SK-N-SH treated with all-trans-retinoic acid at 6 μM for 48 hours (cell line): ENCODE results near the gene CACNA2D3.

ENCODE experiments used
- ATAC-seq: fragments of 200-7000 bp; cut with Tn5 transposase; 3 replicates; pipeline ENCODE4 v1.9.1; 2020; ENCODE audit warnings: mild to moderate bottlenecking, moderate library complexity
- ARNTL ChIP-seq: fragments of 450-650 bp; formaldehyde crosslinking; IDR thresholded peaks from 2 replicates; pipeline ENCODE4 v1.5.0; 2020; ENCODE audit warnings: low read depth, mild to moderate bottlenecking, moderate library complexity, borderline replicate concordance
- BACH2 ChIP-seq: fragments of 250-450 bp; sonication (Bioruptor Pico); IDR thresholded peaks from 2 replicates; pipeline ENCODE4 v1.9.0; 2021; ENCODE audit warnings: mild to moderate bottlenecking, borderline replicate concordance
- CSDC2 ChIP-seq: fragments of 250-450 bp; sonication (Bioruptor Pico); IDR thresholded peaks from 2 replicates; pipeline ENCODE4 v1.5.0; 2020; ENCODE audit warnings: mild to moderate bottlenecking, moderate library complexity
- ESRRG ChIP-seq: fragments of 250-450 bp; sonication (Bioruptor Pico); IDR thresholded peaks from 2 replicates; pipeline ENCODE4 v1.6.1; 2021; ENCODE audit warnings: mild to moderate bottlenecking
- GLIS3 ChIP-seq: fragments of 250-450 bp; sonication (Bioruptor Pico); IDR thresholded peaks from 2 replicates; pipeline ENCODE4 v1.5.0; 2020; ENCODE audit warnings: mild to moderate bottlenecking, moderate library complexity
- ISL1 ChIP-seq: fragments of 250-450 bp; sonication (Bioruptor Pico); IDR thresholded peaks from 2 replicates; pipeline ENCODE4 v2.1.2; 2022; ENCODE audit warnings: mild to moderate bottlenecking, moderate library complexity
- RARB ChIP-seq: fragments of 250-450 bp; sonication (Bioruptor Pico); IDR thresholded peaks from 2 replicates; pipeline ENCODE4 v1.8.0; 2021; ENCODE audit warnings: mild to moderate bottlenecking, moderate library complexity
- SNAI2 ChIP-seq: fragments of 250-450 bp; sonication (Bioruptor Pico); IDR thresholded peaks from 2 replicates; pipeline ENCODE4 v1.5.0; 2020; ENCODE audit warnings: mild to moderate bottlenecking, moderate library complexity
- TCF4 ChIP-seq: fragments of 250-450 bp; sonication (Bioruptor Pico); IDR thresholded peaks from 2 replicates; pipeline ENCODE4 v1.8.0; 2021; ENCODE audit warnings: mild to moderate bottlenecking, moderate library complexity, borderline replicate concordance
- TOX ChIP-seq: fragments of 250-450 bp; sonication (Bioruptor Pico); IDR thresholded peaks from 2 replicates; pipeline ENCODE4 v1.8.0; 2021; ENCODE audit warnings: mild to moderate bottlenecking, moderate library complexity, borderline replicate concordance
- ZC3H10 ChIP-seq: fragments of 250-450 bp; sonication (Bioruptor Pico); IDR thresholded peaks from 2 replicates; pipeline ENCODE4 v1.5.1; 2021; ENCODE audit warnings: mild to moderate bottlenecking, moderate library complexity
- ZFP3 ChIP-seq: fragments of 250-450 bp; sonication (Bioruptor Pico); IDR thresholded peaks from 2 replicates; pipeline ENCODE4 v1.5.0; 2020; ENCODE audit warnings: mild to moderate bottlenecking, moderate library complexity
- ZFP30 ChIP-seq: fragments of 450-650 bp; formaldehyde crosslinking; IDR thresholded peaks from 2 replicates; pipeline ENCODE4 v1.5.0; 2022; ENCODE audit warnings: mild to moderate bottlenecking, moderate library complexity
- ZNF565 ChIP-seq: fragments of 450-650 bp; formaldehyde crosslinking; conservative IDR thresholded peaks from 2 replicates; pipeline ENCODE4 v1.5.0; 2020; ENCODE audit warnings: low read depth, mild to moderate bottlenecking, moderate library complexity
- ZNF70 ChIP-seq: fragments of 450-650 bp; formaldehyde crosslinking; IDR thresholded peaks from 2 replicates; pipeline ENCODE4 v1.5.0; 2020; ENCODE audit warnings: mild to moderate bottlenecking, moderate library complexity
- ZNF8 ChIP-seq: fragments of 450-650 bp; formaldehyde crosslinking; IDR thresholded peaks from 2 replicates; pipeline ENCODE4 v1.5.0; 2020; ENCODE audit warnings: mild to moderate bottlenecking, moderate library complexity
- TF ChIP-seq, protein P1 (sequence below): fragments of 250-450 bp; sonication (Bioruptor Pico); IDR thresholded peaks from 2 replicates; pipeline ENCODE4 v1.8.0; 2021; ENCODE audit warnings: low read depth, mild to moderate bottlenecking, moderate library complexity, borderline replicate concordance
- TF ChIP-seq, protein P2 (sequence below): fragments of 250-450 bp; sonication (Bioruptor Pico); IDR thresholded peaks from 2 replicates; pipeline ENCODE4 v1.5.0; 2020; ENCODE audit warnings: mild to moderate bottlenecking, moderate library complexity
- TF ChIP-seq, protein P3 (sequence below): fragments of 250-450 bp; sonication (Bioruptor Pico); IDR thresholded peaks from 2 replicates; pipeline ENCODE4 v1.8.0; 2020; ENCODE audit warnings: mild to moderate bottlenecking, moderate library complexity, borderline replicate concordance
- TF ChIP-seq, protein P4 (sequence below): fragments of 250-450 bp; sonication (Bioruptor Pico); IDR thresholded peaks from 2 replicates; pipeline ENCODE4 v1.5.1; 2020; ENCODE audit warnings: low read depth, mild to moderate bottlenecking, moderate library complexity

The CACNA2D3 gene

DNA sequence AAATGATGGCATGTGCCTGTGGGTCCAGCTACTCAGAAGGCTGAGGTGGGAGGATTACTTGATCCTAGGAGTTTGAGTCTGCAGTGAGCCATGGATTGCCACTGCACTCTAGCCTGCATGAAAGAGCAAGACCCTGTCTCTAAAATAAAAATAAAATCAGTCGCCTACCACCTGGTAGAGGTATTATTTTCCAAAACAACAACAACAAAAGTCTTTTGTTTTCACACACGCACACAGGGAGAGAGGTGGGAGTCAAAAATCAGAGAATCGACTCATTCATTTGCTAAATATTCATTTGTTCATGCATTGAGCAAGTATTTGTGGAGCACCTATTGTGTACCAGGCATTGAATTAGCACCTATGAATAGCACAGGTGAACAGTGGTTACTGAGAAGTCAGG lies 587.4 kb downstream of the CACNA2D3 start:
- TF ChIP-seq ZC3H10 (no peak), BACH2 (CRISPR knock-in tag) (no peak), ZNF565 (no peak), ZFP30 (CRISPR knock-in tag) (no peak), ISL1 (no peak), TOX (CRISPR knock-in tag) (no peak)
- TF ChIP-seq, protein P1, sequence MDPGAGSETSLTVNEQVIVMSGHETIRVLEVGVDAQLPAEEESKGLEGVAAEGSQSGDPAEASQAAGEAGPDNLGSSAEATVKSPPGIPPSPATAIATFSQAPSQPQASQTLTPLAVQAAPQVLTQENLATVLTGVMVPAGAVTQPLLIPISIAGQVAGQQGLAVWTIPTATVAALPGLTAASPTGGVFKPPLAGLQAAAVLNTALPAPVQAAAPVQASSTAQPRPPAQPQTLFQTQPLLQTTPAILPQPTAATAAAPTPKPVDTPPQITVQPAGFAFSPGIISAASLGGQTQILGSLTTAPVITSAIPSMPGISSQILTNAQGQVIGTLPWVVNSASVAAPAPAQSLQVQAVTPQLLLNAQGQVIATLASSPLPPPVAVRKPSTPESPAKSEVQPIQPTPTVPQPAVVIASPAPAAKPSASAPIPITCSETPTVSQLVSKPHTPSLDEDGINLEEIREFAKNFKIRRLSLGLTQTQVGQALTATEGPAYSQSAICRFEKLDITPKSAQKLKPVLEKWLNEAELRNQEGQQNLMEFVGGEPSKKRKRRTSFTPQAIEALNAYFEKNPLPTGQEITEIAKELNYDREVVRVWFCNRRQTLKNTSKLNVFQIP, result no peak
- no peak for ATAC-seq

DNA sequence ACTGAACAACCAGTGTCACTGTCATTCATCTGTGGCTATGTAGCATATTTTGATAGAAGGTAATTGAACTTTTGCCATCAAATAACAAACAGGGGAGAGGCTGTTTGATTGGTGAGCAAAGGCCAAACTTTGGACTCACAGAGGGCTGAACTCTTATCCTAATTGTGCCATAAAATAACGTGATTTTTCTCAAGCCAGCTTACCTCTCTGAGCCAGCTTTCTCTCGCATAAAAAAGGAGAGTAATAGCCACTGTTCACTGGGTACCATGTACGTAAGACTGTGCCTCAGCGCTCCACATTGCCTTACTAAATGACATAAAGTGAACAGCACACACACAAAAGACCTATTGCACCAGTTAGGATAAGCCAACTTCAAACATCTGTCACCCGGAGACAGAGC lies 588.6 kb downstream of the CACNA2D3 start:
- ATAC-seq, result no peak
- TF ChIP-seq ZFP30 (CRISPR knock-in tag) (no peak), ESRRG (no peak), ZFP3 (CRISPR knock-in tag) (no peak), SNAI2 (no peak)
- TF ChIP-seq, all 23 proteins: peak for 0

DNA sequence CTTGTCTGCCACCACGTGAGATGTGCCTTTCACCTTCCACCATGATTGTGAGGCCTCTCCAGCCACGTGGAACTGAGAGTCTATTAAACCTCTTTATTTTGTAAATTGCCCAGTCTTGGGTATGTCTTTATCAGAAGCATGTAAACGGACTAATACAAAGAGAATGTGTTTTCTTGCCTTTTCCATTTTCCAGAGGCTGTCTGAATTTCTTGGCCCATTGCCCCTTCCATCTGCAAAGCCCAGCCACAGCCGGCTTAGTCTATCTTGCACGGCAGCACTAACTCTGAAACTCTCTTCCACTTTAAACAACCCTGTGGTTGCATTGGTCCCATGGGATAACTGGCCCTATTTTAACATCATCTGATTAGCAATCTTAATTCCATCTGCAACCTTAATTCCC lies 590.2 kb downstream of the CACNA2D3 start:
- no peak for TF ChIP-seq TCF4
- ATAC-seq, result no peak

DNA sequence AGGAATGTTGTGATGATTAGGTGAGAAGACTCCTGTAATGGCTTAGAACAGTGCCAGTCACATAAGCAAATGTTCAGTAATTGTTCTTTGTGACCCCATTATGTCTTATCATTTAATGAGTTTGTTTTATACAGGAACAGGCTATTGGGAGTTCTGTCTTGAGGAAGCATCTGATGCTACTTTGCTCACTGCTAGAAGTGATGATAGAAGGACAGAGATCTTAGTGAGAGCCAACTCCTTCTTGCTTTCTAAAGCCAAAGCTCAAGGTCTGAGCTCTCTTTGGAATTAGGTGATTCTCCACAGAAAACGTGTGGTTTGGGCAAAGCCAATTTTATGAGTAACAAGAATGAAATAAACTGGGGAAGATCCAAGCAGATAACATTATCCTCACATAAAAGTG lies 590.7 kb downstream of the CACNA2D3 start:
- ATAC-seq, result no peak
- no peak for TF ChIP-seq ZNF70 (CRISPR knock-in tag)
- TF ChIP-seq, protein P1, result no peak
- TF ChIP-seq ZNF8 (CRISPR knock-in tag), result no peak
- TF ChIP-seq GLIS3, result no peak
- TF ChIP-seq BACH2 (CRISPR knock-in tag), result no peak
- TF ChIP-seq RARB (CRISPR knock-in tag), result no peak
- TF ChIP-seq, protein P2, sequence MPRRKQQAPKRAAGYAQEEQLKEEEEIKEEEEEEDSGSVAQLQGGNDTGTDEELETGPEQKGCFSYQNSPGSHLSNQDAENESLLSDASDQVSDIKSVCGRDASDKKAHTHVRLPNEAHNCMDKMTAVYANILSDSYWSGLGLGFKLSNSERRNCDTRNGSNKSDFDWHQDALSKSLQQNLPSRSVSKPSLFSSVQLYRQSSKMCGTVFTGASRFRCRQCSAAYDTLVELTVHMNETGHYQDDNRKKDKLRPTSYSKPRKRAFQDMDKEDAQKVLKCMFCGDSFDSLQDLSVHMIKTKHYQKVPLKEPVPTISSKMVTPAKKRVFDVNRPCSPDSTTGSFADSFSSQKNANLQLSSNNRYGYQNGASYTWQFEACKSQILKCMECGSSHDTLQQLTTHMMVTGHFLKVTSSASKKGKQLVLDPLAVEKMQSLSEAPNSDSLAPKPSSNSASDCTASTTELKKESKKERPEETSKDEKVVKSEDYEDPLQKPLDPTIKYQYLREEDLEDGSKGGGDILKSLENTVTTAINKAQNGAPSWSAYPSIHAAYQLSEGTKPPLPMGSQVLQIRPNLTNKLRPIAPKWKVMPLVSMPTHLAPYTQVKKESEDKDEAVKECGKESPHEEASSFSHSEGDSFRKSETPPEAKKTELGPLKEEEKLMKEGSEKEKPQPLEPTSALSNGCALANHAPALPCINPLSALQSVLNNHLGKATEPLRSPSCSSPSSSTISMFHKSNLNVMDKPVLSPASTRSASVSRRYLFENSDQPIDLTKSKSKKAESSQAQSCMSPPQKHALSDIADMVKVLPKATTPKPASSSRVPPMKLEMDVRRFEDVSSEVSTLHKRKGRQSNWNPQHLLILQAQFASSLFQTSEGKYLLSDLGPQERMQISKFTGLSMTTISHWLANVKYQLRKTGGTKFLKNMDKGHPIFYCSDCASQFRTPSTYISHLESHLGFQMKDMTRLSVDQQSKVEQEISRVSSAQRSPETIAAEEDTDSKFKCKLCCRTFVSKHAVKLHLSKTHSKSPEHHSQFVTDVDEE, result no peak

DNA sequence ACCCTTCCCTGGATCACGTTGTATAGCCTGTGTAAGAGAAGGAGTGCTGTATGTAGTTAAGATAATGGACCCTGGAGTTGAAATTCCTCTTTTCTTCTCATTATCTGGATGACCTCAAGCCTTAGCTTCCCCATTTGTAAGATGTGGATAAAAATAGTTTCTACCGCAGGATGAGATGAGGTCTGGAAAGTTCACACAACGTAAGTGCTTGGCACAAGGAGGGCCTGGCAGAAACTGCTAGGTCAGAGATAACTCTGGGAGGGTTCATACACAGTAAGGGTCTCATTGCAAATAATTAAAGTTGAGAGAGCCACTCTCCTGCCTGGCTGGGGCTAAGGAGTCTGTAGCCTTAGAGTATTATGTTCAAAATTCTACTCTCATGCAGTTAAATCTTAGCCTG lies 591.1 kb downstream of the CACNA2D3 start:
- ATAC-seq, result no peak

More for the DNA sequence above, 591.1 kb downstream of the CACNA2D3 start:
- TF ChIP-seq, protein P3, sequence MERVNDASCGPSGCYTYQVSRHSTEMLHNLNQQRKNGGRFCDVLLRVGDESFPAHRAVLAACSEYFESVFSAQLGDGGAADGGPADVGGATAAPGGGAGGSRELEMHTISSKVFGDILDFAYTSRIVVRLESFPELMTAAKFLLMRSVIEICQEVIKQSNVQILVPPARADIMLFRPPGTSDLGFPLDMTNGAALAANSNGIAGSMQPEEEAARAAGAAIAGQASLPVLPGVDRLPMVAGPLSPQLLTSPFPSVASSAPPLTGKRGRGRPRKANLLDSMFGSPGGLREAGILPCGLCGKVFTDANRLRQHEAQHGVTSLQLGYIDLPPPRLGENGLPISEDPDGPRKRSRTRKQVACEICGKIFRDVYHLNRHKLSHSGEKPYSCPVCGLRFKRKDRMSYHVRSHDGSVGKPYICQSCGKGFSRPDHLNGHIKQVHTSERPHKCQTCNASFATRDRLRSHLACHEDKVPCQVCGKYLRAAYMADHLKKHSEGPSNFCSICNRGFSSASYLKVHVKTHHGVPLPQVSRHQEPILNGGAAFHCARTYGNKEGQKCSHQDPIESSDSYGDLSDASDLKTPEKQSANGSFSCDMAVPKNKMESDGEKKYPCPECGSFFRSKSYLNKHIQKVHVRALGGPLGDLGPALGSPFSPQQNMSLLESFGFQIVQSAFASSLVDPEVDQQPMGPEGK (CRISPR knock-in tag), result no peak
- TF ChIP-seq TCF4, result no peak
- no peak for TF ChIP-seq ESRRG
- TF ChIP-seq, protein P4, sequence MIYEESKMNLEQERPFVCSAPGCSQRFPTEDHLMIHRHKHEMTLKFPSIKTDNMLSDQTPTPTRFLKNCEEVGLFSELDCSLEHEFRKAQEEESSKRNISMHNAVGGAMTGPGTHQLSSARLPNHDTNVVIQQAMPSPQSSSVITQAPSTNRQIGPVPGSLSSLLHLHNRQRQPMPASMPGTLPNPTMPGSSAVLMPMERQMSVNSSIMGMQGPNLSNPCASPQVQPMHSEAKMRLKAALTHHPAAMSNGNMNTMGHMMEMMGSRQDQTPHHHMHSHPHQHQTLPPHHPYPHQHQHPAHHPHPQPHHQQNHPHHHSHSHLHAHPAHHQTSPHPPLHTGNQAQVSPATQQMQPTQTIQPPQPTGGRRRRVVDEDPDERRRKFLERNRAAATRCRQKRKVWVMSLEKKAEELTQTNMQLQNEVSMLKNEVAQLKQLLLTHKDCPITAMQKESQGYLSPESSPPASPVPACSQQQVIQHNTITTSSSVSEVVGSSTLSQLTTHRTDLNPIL (CRISPR knock-in tag), result no peak
- TF ChIP-seq, protein P2, result no peak
- TF ChIP-seq, protein P1, result no peak
- no peak for TF ChIP-seq ZNF565
- no peak for TF ChIP-seq CSDC2 (CRISPR knock-in tag)
- TF ChIP-seq ZFP3 (CRISPR knock-in tag), result no peak
- TF ChIP-seq TOX (CRISPR knock-in tag), result no peak
- no peak for TF ChIP-seq BACH2 (CRISPR knock-in tag)
- TF ChIP-seq ZC3H10, result no peak
- no peak for TF ChIP-seq ARNTL
- TF ChIP-seq ISL1, result no peak
